Transverse colon (tissue), 4 donors: ENCODE measurements around the gene LHFPL3. TPM values are rescaled to one million over a fixed set of nuclear protein-coding genes. Genes with fewer than 3 reads are reported as not detected.
"Not testable (repeated sequence)": the region's sequence is repeated elsewhere in the genome, so short reads cannot be mapped to it uniquely, and the experiment has no call there.

ENCODE experiments used
- DNase-seq: peaks from one replicate; pipeline ENCODE4 v3.0.0-alpha.2; 2019
- H3K27ac ChIP-seq, 4 donors: fragments of 200-600 bp; sonication (generic); 2 replicates each; pipeline ENCODE4 v1.5.1; 2016 to 2018; ENCODE audit warnings: inconsistent platforms in 4 of 4
- H3K27me3 ChIP-seq: fragments of 200-600 bp; sonication (generic); 2 replicates; pipeline ENCODE4 v1.5.1; 2017; ENCODE audit warnings: inconsistent platforms
- H3K36me3 ChIP-seq, 4 donors: fragments of 200-600 bp; sonication (generic); 2 replicates each; pipeline ENCODE4 v1.5.1; 2017 to 2019; ENCODE audit warnings: inconsistent platforms in 4 of 4
- H3K4me1 ChIP-seq, 4 donors: fragments of 200-600 bp; sonication (generic); 2 replicates each; pipeline ENCODE4 v1.5.1; 2017 to 2020; ENCODE audit warnings: inconsistent platforms in 4 of 4
- H3K4me3 ChIP-seq, 4 donors: fragments of 200-600 bp; sonication (generic); 1 replicate in 1 of 4; 2 replicates in 3 of 4; pipeline versions ENCODE4 v1.5.1 to v1.6.1; 2017 to 2019; ENCODE audit warnings: inconsistent platforms in 4 of 4
- H3K9me3 ChIP-seq, 2 donors: fragments of 200-600 bp; sonication (generic); 2 replicates each; pipeline ENCODE4 v1.5.1; 2017 to 2019; ENCODE audit warnings: inconsistent platforms in 2 of 2
- EP300 ChIP-seq: sonication (generic); formaldehyde crosslinking; IDR thresholded peaks from one replicate; pipeline ENCODE4 v1.6.1; 2017; ENCODE audit warnings: antibody characterized with exemption, low read depth
- POLR2A ChIP-seq: fragments of 450-650 bp; IDR thresholded peaks from one replicate; pipeline ENCODE4 v1.6.1; 2016; ENCODE audit warnings: antibody characterized with exemption, mild to moderate bottlenecking, moderate library complexity
- POLR2AphosphoS5 ChIP-seq, 3 donors: sonication (generic); formaldehyde crosslinking; IDR thresholded peaks; one replicate each; pipeline ENCODE4 v1.6.1; 2016; ENCODE audit warnings: antibody characterized with exemption in 3 of 3
- WGBS, 2 donors: methylation state at CpG; one replicate each; pipeline ENCODE4 v1.1.5; 2018; ENCODE audit warnings: low coverage in 1 of 2; 5-methylcytosine and 5-hydroxymethylcytosine counted together
- in situ Hi-C, 4 donors: fragments of 200-750 bp; cut with MboI; loops; one replicate each; pipeline versions ENCODE4 v1.15.0 to v1.15.1; 2017; ENCODE audit warnings: low sequenced_read_pairs in 3 of 4, low pct_ligation_motif_present in 1 of 4, low pct_unique_long_range_greater_than_20kb in 1 of 4
- intact Hi-C: fragments of 100-400 bp; cut with DNase I; formaldehyde crosslinking; loops from one replicate; pipeline ENCODE4 v1.15.1; 2023; ENCODE audit warnings: low total_unique reads
- total RNA-seq, 4 donors: library from RNA; depleted of rRNA; stranded (reverse); fragments of >200 nt; gene quantifications; one replicate each; pipeline ENCODE4 v1.1.0, GENCODE V29; 2016
- TF ChIP-seq, protein P1 (sequence below), 5 experiments: fragments of 200-600 bp in 3 of 5; fragments of 450-650 bp in 2 of 5; sonication (generic) in 3 of 5; IDR thresholded peaks; 1 replicate in 2 of 5; 2 replicates in 3 of 5; pipeline ENCODE4 v1.5.1; 2016 to 2017; ENCODE audit warnings: antibody characterized with exemption in 5 of 5, inconsistent platforms in 3 of 5, mild to moderate bottlenecking in 2 of 5, moderate library complexity in 1 of 5

Gene LHFPL3
- total RNA-seq, 4 donors from 2014 or later, result 0.27 to 0.80 (median 0.32) TPM; not detected in 1

DNA sequence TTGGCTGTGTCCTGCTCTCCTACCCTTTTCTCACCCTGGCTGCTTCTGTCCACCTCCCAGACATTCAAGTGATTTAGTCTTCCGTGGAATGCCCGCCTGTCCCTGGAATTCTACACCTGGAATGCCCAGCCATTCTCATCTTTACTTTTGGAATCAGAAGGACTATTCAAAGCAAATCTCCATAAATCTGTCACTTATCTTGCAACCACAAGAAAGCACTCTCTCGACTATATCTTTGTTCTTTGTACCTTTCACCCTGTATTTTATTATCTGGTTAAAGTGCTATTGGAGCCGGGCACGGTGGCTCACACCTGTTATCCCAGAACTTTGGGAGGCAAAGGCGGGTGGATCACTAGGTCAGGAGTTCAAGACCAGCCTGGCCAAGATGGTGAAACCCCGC is 606.3 kb downstream of the LHFPL3 start:
- Histone ChIP-seq H3K4me3 (no peak overlapping the region), H3K27me3 (no peaks in the 10 kb centered on the region), H3K4me1 (peaks cover 4 to 43% (median 24%) of the 10 kb centered on the region in 4 donors), H3K9me3 (no peaks in the 10 kb centered on the region), H3K36me3 (no peaks in the 10 kb centered on the region), H3K27ac (peak overlapping the region; percentile 68 to 85 (median 74))
- intact Hi-C loops, result no loop called here
- DNase-seq, result peak; percentile 52
- no peak for TF ChIP-seq EP300
- peak in 1 of 3 donors; percentile 33 for TF ChIP-seq POLR2AphosphoS5 (IDR thresholded peaks at IDR 0.05)
- TF ChIP-seq, protein P1, sequence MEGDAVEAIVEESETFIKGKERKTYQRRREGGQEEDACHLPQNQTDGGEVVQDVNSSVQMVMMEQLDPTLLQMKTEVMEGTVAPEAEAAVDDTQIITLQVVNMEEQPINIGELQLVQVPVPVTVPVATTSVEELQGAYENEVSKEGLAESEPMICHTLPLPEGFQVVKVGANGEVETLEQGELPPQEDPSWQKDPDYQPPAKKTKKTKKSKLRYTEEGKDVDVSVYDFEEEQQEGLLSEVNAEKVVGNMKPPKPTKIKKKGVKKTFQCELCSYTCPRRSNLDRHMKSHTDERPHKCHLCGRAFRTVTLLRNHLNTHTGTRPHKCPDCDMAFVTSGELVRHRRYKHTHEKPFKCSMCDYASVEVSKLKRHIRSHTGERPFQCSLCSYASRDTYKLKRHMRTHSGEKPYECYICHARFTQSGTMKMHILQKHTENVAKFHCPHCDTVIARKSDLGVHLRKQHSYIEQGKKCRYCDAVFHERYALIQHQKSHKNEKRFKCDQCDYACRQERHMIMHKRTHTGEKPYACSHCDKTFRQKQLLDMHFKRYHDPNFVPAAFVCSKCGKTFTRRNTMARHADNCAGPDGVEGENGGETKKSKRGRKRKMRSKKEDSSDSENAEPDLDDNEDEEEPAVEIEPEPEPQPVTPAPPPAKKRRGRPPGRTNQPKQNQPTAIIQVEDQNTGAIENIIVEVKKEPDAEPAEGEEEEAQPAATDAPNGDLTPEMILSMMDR (IDR thresholded peaks at IDR 0.05), result no peak
- no peak for TF ChIP-seq POLR2A
- in situ Hi-C loops, result no loop called here
- WGBS, 2 donors, result 59 to 90% methylated on average over 2 to 7 of the region's 7 CpGs

DNA sequence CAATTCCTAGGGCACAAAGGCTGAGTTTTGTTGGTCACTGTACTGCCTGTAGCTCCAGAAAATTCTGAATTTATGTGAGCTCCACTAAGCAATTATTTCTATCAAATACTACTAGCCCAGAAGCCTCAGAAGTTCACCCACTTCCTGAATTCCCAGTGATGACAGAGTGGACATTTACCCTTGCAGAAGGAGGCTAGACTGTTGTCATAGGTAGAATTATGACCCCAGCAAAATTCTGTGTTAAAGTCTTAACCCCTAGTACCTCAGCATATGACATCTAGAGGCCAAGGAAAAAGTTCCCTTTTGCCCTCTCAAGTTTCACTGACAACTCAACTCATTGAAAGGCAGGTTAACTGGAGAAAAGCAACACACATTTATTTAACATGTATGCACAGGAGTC is 606.9 kb downstream of the LHFPL3 start:
- H3K4me1 ChIP-seq, result peaks cover 4 to 39% (median 24%) of the 10 kb centered on the region in 4 donors
- H3K4me3 ChIP-seq, result no peak overlapping the region
- no peaks in the 10 kb centered on the region for H3K9me3 ChIP-seq
- DNase-seq, result no peak
- H3K27ac ChIP-seq, result peak overlapping the region; percentile 68 to 85 (median 74)
- in situ Hi-C loops, result no loop called here
- TF ChIP-seq EP300 (no peak), POLR2A (no peak), POLR2AphosphoS5 (IDR thresholded peaks at IDR 0.05) (no peak)
- TF ChIP-seq, protein P1 (IDR thresholded peaks at IDR 0.05), result no peak
- H3K27me3 ChIP-seq, result no peaks in the 10 kb centered on the region
- intact Hi-C loops, result no loop called here
- no peaks in the 10 kb centered on the region for H3K36me3 ChIP-seq

DNA sequence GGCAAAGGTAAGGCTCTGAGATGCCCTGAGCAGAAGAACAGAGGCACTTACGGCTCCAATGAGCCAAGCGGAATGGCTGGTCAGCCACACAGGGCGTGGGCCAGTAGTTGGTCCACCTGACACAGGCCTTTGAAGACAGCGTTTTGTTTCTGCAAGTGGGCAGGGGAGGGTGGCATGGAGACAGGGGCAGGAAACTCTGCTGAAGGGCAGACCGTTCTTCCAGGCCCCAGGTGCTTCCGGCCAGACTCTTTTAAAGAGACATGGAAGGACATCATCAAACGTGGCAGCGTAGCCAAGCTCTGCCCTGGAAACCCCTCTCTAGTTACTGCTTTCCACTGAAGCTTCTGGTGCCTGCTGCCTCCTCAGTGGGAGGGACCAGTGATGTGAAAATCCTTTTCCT is 608.1 kb downstream of the LHFPL3 start:
- Histone ChIP-seq H3K27me3 (no peaks in the 10 kb centered on the region), H3K4me3 (no peak overlapping the region), H3K4me1 (peaks cover 0 to 33% (median 17%) of the 10 kb centered on the region in 4 donors), H3K27ac (no peak overlapping the region), H3K9me3 (no peaks in the 10 kb centered on the region), H3K36me3 (no peaks in the 10 kb centered on the region)
- 92% methylated on average over 8 of the region's 8 CpGs; no CpG with 5 or more reads in 1 of the 2 donors for WGBS, 2 donors
- no peak for TF ChIP-seq EP300
- no peak for TF ChIP-seq POLR2AphosphoS5 (IDR thresholded peaks at IDR 0.05)
- no peak for TF ChIP-seq POLR2A
- TF ChIP-seq, protein P1 (IDR thresholded peaks at IDR 0.05), result no peak
- in situ Hi-C loops (no loop called here), intact Hi-C loops (no loop called here)
- DNase-seq, result no peak

DNA sequence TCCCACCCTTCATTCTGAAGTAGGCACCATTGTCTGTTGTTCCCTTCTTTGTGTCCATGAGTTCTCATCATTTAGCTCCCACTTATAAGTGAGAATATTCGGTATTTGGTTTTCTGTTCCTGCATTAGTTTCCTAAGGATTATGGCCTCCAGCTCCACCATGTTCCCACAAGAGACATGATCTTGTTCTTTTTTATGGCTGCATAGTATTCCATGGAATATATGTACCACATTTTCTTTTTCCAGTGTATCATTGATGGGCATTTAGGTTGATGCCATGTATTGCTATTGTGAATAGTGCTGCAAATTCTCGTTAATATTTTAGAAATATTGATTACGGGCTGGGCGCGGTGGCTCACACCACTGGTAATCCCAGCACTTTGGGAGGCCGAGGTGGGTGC is 609.1 kb downstream of the LHFPL3 start:
- H3K36me3 ChIP-seq, H3K4me3 ChIP-seq, in situ Hi-C loops, H3K27me3 ChIP-seq, DNase-seq, H3K27ac ChIP-seq, H3K9me3 ChIP-seq, intact Hi-C loops: not testable (repeated sequence)
- WGBS, 2 donors, result 96 to 100% methylated on average over 1 to 6 of the region's 6 CpGs
- H3K4me1 ChIP-seq, result peaks cover 0 to 33% (median 14%) of the 10 kb centered on the region in 4 donors

DNA sequence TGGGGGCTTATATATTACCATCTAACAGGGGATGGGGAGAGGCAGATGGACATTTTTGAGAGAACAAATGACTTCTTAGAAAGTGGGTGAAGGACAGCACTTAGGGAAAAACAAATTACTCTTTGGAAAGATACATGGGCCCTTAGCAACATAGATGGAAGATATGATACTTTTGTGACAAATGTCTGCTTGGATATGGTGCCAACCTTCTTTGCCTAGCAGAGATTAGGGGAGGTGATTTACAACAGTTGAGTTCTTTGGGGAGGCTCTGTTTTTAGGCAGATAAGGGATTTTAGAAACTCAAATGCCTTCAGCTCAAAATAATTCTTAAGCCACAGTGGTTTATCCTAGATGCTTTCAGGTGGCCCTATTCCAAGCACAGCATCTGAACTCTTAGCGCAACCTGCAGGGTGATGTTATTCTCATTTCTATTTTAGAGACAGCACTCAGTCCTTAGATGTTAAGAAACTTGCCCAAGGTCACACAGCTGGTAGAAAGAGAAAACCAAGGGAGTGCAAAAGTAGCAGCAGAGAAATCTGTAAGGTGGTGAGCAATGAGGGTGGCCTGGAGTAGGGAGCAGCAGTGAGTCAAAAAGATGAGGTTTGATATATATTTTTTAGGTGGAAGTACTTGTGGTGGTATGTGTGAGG is 610.5 kb downstream of the LHFPL3 start:
- Histone ChIP-seq H3K36me3 (no peaks in the 10 kb centered on the region), H3K4me3 (no peak overlapping the region), H3K27ac (no peak overlapping the region), H3K27me3 (no peaks in the 10 kb centered on the region), H3K4me1 (peaks cover 2 to 31% (median 16%) of the 10 kb centered on the region in 4 donors), H3K9me3 (no peaks in the 10 kb centered on the region)
- no peak for TF ChIP-seq POLR2AphosphoS5 (IDR thresholded peaks at IDR 0.05)
- TF ChIP-seq POLR2A, result no peak
- TF ChIP-seq EP300, result no peak
- TF ChIP-seq, protein P1 (IDR thresholded peaks at IDR 0.05), result no peak
- 96% methylated on average over 1 of the region's 1 CpG; no CpG with 5 or more reads in 1 of the 2 donors for whole genome bisulfite sequencing, 2 donors
- intact Hi-C loops, result no loop called here
- in situ Hi-C loops, result no loop called here
- DNase-seq, result no peak
